DMS 273 (cell line): Measurements from ENCODE around the gene WSCD2.
A peak's percentile ranks its signal among the peaks of the same experiment; 100 is the strongest.

Source experiments
- DNase-seq: peaks from one replicate; lab custom pipeline; 2025; ENCODE audit not compliant: unreplicated experiment; lab: John Stamatoyannopoulos, UW

Gene WSCD2

GRCh38 chr12:108126990-108127501 is 2.0 kb upstream of the WSCD2 start:
- DNase-seq = no peak

- DNase-seq = no peak
Observed at GRCh38 chr12:108127654-108128053, 1.4 kb upstream of the WSCD2 start.

- DNase-seq = no peak
Observed at GRCh38 chr12:108128221-108129016, 669 bp upstream of the WSCD2 start.

- no peak for DNase-seq
Observed at GRCh38 chr12:108131035-108131434, 1.9 kb downstream of the WSCD2 start.

DNA sequence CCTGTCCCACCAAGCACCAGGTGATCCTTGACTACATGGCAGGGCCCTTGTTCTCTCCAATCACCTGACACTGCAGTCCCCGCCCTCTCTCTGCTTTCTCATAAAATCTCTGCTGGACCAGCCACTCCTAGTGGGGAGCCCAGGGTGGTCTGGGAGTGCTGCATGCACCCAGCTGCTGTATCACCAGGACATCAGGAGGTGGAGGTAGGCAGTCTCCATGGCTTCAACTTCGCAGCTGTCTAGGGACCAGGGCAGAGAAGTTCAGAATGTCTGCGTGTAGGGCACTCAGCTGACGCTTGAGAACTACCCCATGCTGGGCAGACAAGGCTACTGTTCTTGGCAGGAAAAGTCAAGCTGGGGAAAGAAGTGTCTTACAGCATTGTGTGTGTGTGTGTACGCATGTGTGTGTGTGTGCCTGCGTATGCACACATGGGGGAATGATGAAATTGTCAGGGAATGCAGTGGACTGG is 2.6 kb downstream of the WSCD2 start:
- DNase-seq = peak; percentile 12

- DNase-seq = peak; percentile 3
Observed at GRCh38 chr12:108133482-108133881, 4.4 kb downstream of the WSCD2 start.

GRCh38 chr12:108134744-108135143 is 5.7 kb downstream of the WSCD2 start:
- no peak for DNase-seq

- DNase-seq = no peak
Observed at GRCh38 chr12:108135627-108136026, 6.5 kb downstream of the WSCD2 start.

DNA sequence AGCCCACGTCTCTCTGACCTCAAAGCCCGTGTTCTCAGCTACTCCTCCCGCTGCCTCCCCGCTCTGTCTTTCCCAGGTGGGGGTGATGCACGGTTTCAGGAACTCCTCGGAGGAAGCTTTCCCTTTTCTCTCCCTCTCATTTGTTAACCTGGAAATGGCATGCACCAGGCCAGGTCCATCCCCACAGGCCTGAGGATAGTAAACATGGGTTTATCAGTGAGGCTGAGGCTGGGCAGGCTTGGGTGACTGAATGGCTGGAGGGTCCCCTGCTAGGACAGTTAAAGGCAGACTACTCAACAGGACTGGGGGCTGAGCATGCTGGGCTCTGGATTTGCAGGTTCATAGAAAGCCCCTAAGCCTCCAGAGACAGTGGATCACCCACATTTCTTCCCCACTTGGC is 7.6 kb downstream of the WSCD2 start:
- no peak for DNase-seq

DNA sequence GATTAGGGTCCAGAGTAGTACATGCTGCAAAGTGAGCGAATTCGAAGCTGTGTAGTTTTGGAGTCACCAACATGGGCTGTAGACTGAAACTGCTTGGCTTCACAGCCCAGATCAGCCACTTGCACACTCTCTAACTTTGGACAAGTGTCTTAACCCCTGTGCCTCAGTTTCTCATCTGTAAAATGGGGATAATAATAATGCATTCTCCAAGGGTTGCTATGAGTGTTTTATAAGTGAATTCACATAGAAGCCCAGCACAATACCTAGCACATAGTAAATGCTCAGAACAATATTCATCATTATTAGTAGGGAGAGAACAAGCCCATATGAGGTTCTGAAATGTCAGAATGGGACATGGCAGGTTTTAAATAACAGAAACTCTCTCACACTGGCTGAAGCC is 10.4 kb downstream of the WSCD2 start:
- no peak for DNase-seq

GRCh38 chr12:108140501-108140900 is 11.4 kb downstream of the WSCD2 start:
- DNase-seq = no peak

DNA sequence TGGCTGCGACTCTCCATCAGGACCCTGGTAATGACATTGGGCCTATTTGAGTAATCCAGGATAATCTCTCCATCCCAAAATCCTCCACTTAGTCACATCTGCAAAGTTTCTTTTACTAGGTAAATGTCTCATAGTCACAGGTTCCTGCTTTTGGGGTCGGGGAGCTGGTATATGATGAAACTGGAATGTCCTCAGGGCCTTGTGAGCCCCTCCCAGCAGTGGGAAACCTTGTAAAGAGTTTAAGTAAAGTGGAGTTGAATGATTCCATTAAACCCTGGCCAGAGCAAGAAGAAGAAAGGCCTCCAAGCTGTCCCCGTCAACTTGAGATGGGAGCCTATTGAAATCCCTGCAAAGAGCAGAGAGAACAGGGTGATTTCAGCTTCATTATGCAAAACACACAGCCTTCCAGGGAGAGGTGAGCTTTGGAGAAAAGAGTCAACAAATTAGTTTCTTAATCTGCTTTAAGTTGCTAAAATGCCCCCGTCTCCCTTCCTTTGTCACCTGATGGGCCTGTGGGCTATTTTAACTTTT is 12.6 kb downstream of the WSCD2 start:
- no peak for DNase-seq

- no peak for DNase-seq
Observed at GRCh38 chr12:108143144-108143543, 14.1 kb downstream of the WSCD2 start.

DNA sequence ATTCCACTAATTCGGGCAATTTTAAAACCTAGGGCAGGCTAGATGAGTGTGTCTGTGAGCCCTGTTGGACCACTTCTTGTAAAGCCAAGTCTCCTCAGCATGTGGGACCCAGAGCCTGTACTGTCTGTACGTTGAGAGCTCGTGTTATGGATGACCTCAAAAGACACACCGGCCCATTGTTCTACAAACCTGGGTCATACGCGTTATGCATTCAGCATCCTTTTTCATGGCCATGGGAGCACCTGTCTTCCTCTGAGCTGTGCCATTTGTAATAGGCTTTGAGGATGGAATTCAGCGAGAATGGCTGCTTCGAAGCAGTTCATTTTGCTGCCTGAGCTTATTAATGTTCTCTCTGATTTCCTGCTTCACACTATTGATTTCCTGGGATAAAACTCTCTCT is 15.0 kb downstream of the WSCD2 start:
- no peak for DNase-seq

DNA sequence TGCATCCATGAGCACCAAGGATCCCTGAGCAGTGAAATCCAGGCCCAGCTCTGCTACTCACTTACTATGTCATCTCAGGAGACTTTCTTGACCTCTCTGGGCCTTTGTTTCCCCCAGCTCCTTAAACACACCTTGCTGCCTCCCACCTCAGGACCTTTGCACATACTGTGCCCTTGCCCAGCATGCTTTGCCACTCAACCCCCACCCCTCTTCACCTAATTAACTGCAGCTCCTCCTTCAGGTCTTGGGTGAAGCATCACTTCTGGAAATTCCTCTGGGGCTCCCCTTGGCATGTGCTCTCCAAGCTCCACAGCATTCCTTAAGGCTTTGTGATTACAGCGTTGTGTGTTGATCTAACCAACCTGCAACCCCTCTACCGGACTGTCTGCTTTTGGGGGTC is 15.9 kb downstream of the WSCD2 start:
- DNase-seq = no peak

DNA sequence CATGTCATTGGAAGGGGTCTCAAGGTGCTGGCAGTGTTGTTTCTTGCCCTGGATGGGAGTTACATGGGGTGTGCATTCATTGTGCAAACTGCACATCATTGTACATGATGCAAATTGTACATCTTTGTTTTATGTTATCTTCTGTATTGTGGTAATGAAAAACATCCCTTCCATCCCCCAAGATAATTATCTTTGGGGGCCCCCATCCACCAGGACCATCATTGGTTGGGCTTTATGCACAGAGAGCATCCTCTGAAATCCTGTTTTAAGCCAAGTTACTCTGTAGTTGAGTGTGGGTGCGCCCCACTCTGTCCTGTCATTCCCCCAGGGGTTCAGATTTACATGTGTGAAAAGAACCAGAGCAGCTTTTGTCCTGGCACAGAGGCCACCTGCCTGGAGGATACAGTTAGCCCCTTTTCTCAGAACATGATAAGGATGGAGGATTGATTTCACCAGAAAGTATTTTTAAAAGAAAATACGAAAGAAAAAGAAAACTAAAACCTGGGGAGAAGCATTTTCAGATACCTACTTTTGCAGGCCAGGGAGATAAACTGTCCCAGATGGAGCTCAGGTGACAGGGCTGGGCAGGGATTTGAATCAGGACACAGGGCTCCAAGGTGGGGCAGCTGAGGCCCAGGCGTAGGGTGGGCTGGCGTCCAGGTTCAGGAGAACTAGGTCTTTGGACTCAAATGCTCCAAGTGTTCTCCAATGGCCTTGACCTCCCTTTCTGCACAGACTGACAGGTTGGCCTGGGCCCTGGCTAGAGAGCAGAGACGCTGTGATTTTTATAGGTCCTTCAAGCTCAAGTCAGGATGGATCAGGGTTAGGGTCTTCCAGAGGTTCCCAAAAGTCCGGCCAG is 17.2 kb downstream of the WSCD2 start:
- DNase-seq = no peak

GRCh38 chr12:108147279-108147678 is 18.2 kb downstream of the WSCD2 start:
- no peak for DNase-seq

DNA sequence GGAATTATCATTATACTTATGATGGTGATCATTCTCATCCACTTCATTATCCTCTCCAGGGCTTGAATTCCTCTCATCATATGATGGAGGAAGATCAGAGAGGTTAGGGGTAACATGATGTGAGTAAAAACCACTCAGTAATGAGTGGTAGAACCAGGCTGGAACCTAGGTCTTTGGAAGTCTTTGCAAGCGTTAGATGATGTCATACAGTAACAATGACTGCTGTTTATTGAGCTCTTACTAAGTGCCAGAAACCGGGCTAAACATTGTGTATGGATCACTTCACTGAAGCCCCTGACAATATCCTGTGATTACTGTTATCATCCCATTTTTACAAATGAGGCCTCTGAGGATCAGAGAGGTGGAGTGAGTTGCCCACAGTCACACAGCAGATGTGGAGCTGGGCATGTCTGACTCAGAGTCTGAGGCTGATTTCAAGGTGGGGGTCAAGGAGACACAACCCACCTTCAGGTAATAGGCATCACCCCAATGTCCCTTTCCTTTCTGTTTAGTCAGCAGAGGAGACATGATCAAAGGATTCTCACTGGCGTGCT is 19.5 kb downstream of the WSCD2 start:
- DNase-seq = no peak

GRCh38 chr12:108150436-108150835 is 21.3 kb downstream of the WSCD2 start:
- no peak for DNase-seq

GRCh38 chr12:108151533-108152169 is 22.6 kb downstream of the WSCD2 start:
- DNase-seq = no peak

DNA sequence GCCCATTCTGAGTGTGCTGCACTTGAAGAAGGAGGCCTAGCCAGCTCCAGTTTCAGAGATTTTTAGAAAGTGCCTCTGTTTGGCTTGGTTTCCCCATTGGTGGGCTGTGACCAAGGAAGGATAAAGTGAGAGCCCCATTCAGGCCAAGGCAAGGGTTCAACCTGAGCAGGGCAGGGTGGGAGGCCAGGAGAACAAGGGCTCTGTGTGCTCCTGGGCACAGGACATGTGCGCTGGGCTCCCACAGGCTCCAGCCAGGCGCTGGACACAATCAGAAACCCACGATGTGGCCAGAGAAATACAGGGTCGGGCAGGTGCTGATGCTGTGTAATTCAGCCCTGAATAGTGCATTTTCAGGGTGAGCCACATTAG is 23.1 kb downstream of the WSCD2 start:
- no peak for DNase-seq
